WERI-Rb-1 (cell line): Measurements from ENCODE around the gene PGF.

Source experiments
- DNase-seq: peaks from one replicate; pipeline ENCODE4 v3.0.0-alpha.2; 2020
- H3K27ac ChIP-seq: fragments of 250-450 bp; sonication (Bioruptor Pico); 2 replicates; pipeline ENCODE4 v1.5.1; 2020; ENCODE audit warnings: mild to moderate bottlenecking, moderate library complexity
- H3K27me3 ChIP-seq: fragments of 250-450 bp; sonication (Bioruptor Pico); 2 replicates; pipeline ENCODE4 v1.5.1; 2021; ENCODE audit warnings: mild to moderate bottlenecking, low read depth, moderate library complexity; ENCODE audit not compliant: insufficient read depth, severe bottlenecking
- H3K36me3 ChIP-seq: fragments of 250-450 bp; sonication (Bioruptor Pico); 2 replicates; pipeline ENCODE4 v1.5.1; 2020; ENCODE audit warnings: mild to moderate bottlenecking, moderate library complexity
- H3K4me3 ChIP-seq: 2 replicates; pipeline ENCODE4 v1.5.1; 2011; ENCODE audit warnings: low read depth, mild to moderate bottlenecking, control low read depth, low read length
- H3K9me3 ChIP-seq: fragments of 250-450 bp; sonication (Bioruptor Pico); 2 replicates; pipeline ENCODE4 v1.5.1; 2021; ENCODE audit warnings: mild to moderate bottlenecking, moderate library complexity; ENCODE audit not compliant: severe bottlenecking
- TF ChIP-seq, protein P1 (sequence below): IDR thresholded peaks from 2 replicates; pipeline ENCODE4 v1.5.1; 2011; ENCODE audit warnings: low read depth, mild to moderate bottlenecking, control low read depth, inconsistent platforms, low read length

The PGF gene

GRCh38 chr14:74988993-74989392, 33.6 kb upstream of the PGF start:
- no peak overlapping the region for H3K4me3 ChIP-seq
- TF ChIP-seq, protein P1, sequence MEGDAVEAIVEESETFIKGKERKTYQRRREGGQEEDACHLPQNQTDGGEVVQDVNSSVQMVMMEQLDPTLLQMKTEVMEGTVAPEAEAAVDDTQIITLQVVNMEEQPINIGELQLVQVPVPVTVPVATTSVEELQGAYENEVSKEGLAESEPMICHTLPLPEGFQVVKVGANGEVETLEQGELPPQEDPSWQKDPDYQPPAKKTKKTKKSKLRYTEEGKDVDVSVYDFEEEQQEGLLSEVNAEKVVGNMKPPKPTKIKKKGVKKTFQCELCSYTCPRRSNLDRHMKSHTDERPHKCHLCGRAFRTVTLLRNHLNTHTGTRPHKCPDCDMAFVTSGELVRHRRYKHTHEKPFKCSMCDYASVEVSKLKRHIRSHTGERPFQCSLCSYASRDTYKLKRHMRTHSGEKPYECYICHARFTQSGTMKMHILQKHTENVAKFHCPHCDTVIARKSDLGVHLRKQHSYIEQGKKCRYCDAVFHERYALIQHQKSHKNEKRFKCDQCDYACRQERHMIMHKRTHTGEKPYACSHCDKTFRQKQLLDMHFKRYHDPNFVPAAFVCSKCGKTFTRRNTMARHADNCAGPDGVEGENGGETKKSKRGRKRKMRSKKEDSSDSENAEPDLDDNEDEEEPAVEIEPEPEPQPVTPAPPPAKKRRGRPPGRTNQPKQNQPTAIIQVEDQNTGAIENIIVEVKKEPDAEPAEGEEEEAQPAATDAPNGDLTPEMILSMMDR = no peak
- H3K27ac ChIP-seq = no peak overlapping the region

DNA sequence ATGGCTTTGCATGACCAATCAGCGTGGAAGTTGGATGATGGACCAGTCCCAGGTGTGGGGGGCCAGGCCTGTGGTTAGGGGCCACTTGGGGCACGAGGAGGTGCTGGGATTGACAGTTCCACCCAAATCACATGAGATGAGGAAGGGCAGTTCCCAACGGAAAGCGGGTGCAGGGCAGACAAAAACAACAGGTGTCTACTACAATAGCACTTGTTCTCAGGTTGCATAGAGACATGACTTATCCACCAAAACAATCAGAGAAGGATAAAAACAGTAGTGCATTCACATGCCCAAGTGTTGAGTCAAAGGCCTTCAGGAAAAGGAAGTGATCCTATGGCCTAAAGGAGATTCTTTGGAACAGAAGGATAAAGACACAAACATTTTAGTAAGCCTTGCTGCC, 32.7 kb upstream of the PGF start:
- TF ChIP-seq, protein P1 = no peak
- Histone ChIP-seq H3K27ac (no peak overlapping the region), H3K9me3 (no peaks in the 10 kb centered on the region), H3K4me3 (no peak overlapping the region), H3K27me3 (no peaks in the 10 kb centered on the region), H3K36me3 (no peaks in the 10 kb centered on the region)
- DNase-seq = no peak

More at GRCh38 chr14:74988993-74989392, 33.6 kb upstream of the PGF start:
- no peaks in the 10 kb centered on the region for H3K27me3 ChIP-seq
- no peaks in the 10 kb centered on the region for H3K36me3 ChIP-seq
- no peak for DNase-seq
- no peaks in the 10 kb centered on the region for H3K9me3 ChIP-seq

- TF ChIP-seq, protein P1 = no peak
- H3K4me3 ChIP-seq = no peak overlapping the region
- H3K27ac ChIP-seq = no peak overlapping the region
- no peak for DNase-seq
- H3K36me3 ChIP-seq = no peaks in the 10 kb centered on the region
- no peaks in the 10 kb centered on the region for H3K9me3 ChIP-seq
- H3K27me3 ChIP-seq = no peaks in the 10 kb centered on the region
Observed at GRCh38 chr14:74985806-74986205, 30.4 kb upstream of the PGF start.

GRCh38 chr14:74985028-74985310, 29.6 kb upstream of the PGF start:
- Histone ChIP-seq H3K9me3 (no peaks in the 10 kb centered on the region), H3K36me3 (no peaks in the 10 kb centered on the region), H3K4me3 (no peak overlapping the region), H3K27me3 (no peaks in the 10 kb centered on the region), H3K27ac (no peak overlapping the region)
- TF ChIP-seq, protein P1 = no peak
- no peak for DNase-seq

GRCh38 chr14:74984236-74985027, 29.0 kb upstream of the PGF start:
- no peak for DNase-seq
- no peaks in the 10 kb centered on the region for H3K9me3 ChIP-seq
- H3K27ac ChIP-seq = no peak overlapping the region
- no peak overlapping the region for H3K4me3 ChIP-seq
- H3K36me3 ChIP-seq = no peaks in the 10 kb centered on the region
- TF ChIP-seq, protein P1 = no peak
- H3K27me3 ChIP-seq = no peaks in the 10 kb centered on the region

DNA sequence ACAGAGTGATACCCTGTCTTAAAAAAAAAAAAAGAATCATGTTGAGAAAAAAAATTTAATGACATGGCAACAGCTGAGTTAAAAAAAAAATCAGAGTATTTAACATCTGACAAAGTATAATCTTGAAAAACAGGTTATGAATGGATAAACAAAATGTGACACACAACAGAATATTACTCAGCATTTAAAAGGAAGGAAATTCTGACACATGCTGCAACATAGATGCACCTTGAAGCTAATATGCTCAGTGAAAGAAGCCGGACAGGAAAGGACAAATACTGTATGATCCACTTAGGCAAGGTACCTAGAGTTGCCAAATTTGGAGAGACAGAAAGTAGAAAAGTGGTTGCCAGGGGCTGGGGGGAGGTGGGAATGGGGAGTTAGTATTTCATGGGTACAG, 27.9 kb upstream of the PGF start:
- TF ChIP-seq, protein P1 = no peak
- Histone ChIP-seq H3K27me3 (no peaks in the 10 kb centered on the region), H3K4me3 (no peak overlapping the region), H3K27ac (no peak overlapping the region), H3K36me3 (no peaks in the 10 kb centered on the region), H3K9me3 (no peaks in the 10 kb centered on the region)
- no peak for DNase-seq
